Measurements from ENCODE around the gene GADD45GIP1.
"Not testable (repeated sequence)": the region's sequence is repeated elsewhere in the genome, so short reads cannot be mapped to it uniquely, and the experiment has no call there.

The GADD45GIP1 gene

GRCh38 chr19:12938779-12939601 lies 18.0 kb downstream of the GADD45GIP1 start:
- DNase-seq, result peak in 3 of 5 donors; percentile 25 to 49 (median 31)

- DNase-seq, result peak; percentile 96 to 100 (median 98)
Observed at GRCh38 chr19:12937927-12938778, 18.9 kb downstream of the GADD45GIP1 start, which contains the start of gene CALR. CALR (plus strand) TSS chr19:12938609; CDS start chr19:12938680, 71 bp downstream.

- no peak for DNase-seq
Observed at GRCh38 chr19:12937093-12937926, 19.7 kb downstream of the GADD45GIP1 start.

- DNase-seq, result no peak
Observed at GRCh38 chr19:12936582-12936981, 20.4 kb downstream of the GADD45GIP1 start.

- DNase-seq, result no peak
Observed at GRCh38 chr19:12935071-12935470, 22.0 kb downstream of the GADD45GIP1 start.

- DNase-seq, result peak; percentile 78 to 90 (median 84)
Observed at GRCh38 chr19:12933287-12934072, 23.5 kb downstream of the GADD45GIP1 start, which contains the start of gene FARSA. FARSA (minus strand) TSS chr19:12933711; CDS start chr19:12933696, 15 bp downstream.

GRCh38 chr19:12932392-12933286 lies 24.4 kb downstream of the GADD45GIP1 start:
- no peak for DNase-seq

- no peak for DNase-seq
Observed at GRCh38 chr19:12930002-12930645, 26.9 kb downstream of the GADD45GIP1 start.

- no peak for DNase-seq
Observed at GRCh38 chr19:12924621-12925310, 32.3 kb downstream of the GADD45GIP1 start.

- no peak for DNase-seq
Observed at GRCh38 chr19:12922959-12923358, 34.1 kb downstream of the GADD45GIP1 start.

GRCh38 chr19:12921047-12921446 lies 36.0 kb downstream of the GADD45GIP1 start:
- no peak for DNase-seq

GRCh38 chr19:12918253-12918652 lies 38.8 kb downstream of the GADD45GIP1 start:
- no peak for DNase-seq

- not testable (repeated sequence) for DNase-seq
Observed at GRCh38 chr19:12915860-12916259, 41.2 kb downstream of the GADD45GIP1 start.

GRCh38 chr19:12913851-12914690 lies 43.0 kb downstream of the GADD45GIP1 start:
- peak in 3 of 5 donors; percentile 35 to 75 (median 41) for DNase-seq

GRCh38 chr19:12913011-12913561 lies 43.9 kb downstream of the GADD45GIP1 start:
- no peak for DNase-seq

- DNase-seq, result no peak
Observed at GRCh38 chr19:12912571-12912970, 44.5 kb downstream of the GADD45GIP1 start.

- DNase-seq, result no peak
Observed at GRCh38 chr19:12907166-12907565, 49.9 kb downstream of the GADD45GIP1 start.
